Ramos (cell line): ENCODE measurements around the gene NUDT19.
"Not testable (repeated sequence)": the region's sequence is repeated elsewhere in the genome, so short reads cannot be mapped to it uniquely, and the experiment has no call there.

Experiments used
- in situ Hi-C: fragments of 300-500 bp; cut with MboI; formaldehyde crosslinking; loops from one replicate; pipeline ENCODE4 v1.14.3; 2022; ENCODE audit warnings: low sequenced_read_pairs; ENCODE audit not compliant: unreplicated experiment

Gene NUDT19

GRCh38 chr19:32674931-32675719, 16.5 kb upstream of the NUDT19 start, which contains the start of gene ANKRD27:
Gene ANKRD27 (minus strand): TSS chr19:32675180. CDS start chr19:32659015, 16,165 bp downstream.
- in situ Hi-C loops: no loop called here

GRCh38 chr19:32675720-32676185, 15.9 kb upstream of the NUDT19 start, which contains the start of gene RGS9BP:
Gene RGS9BP (plus strand): TSS chr19:32675848. CDS start chr19:32676264, 416 bp downstream.
- in situ Hi-C loops: no loop called here

GRCh38 chr19:32676186-32676894, 15.3 kb upstream of the NUDT19 start:
- in situ Hi-C loops: no loop called here

- in situ Hi-C loops: no loop called here
Measured at GRCh38 chr19:32676895-32677359, 14.7 kb upstream of the NUDT19 start.

- in situ Hi-C loops: no loop called here
Measured at GRCh38 chr19:32677657-32678056, 14.0 kb upstream of the NUDT19 start.

- in situ Hi-C loops: no loop called here
Measured at GRCh38 chr19:32680986-32681385, 10.6 kb upstream of the NUDT19 start.

- in situ Hi-C loops: no loop called here
Measured at GRCh38 chr19:32682317-32682716, 9.3 kb upstream of the NUDT19 start.

GRCh38 chr19:32686847-32687475, 4.7 kb upstream of the NUDT19 start:
- in situ Hi-C loops: no loop called here

GRCh38 chr19:32687681-32688080, 3.9 kb upstream of the NUDT19 start:
- in situ Hi-C loops: no loop called here

- in situ Hi-C loops: no loop called here
Measured at GRCh38 chr19:32688311-32688710, 3.3 kb upstream of the NUDT19 start.

GRCh38 chr19:32691952-32692726, 518 bp downstream of the NUDT19 start:
- in situ Hi-C loops: no loop called here

- in situ Hi-C loops: no loop called here
Measured at GRCh38 chr19:32692727-32693061, 1.1 kb downstream of the NUDT19 start.

- in situ Hi-C loops: not testable (repeated sequence)
Measured at GRCh38 chr19:32693151-32694108, 1.8 kb downstream of the NUDT19 start.

- in situ Hi-C loops: not testable (repeated sequence)
Measured at GRCh38 chr19:32694316-32694715, 2.7 kb downstream of the NUDT19 start.

GRCh38 chr19:32694851-32695250, 3.2 kb downstream of the NUDT19 start:
- in situ Hi-C loops: not testable (repeated sequence)

GRCh38 chr19:32695506-32695905, 3.9 kb downstream of the NUDT19 start:
- in situ Hi-C loops: not testable (repeated sequence)

- in situ Hi-C loops: not testable (repeated sequence)
Measured at GRCh38 chr19:32696771-32697170, 5.2 kb downstream of the NUDT19 start.

- in situ Hi-C loops: not testable (repeated sequence)
Measured at GRCh38 chr19:32700129-32700528, 8.5 kb downstream of the NUDT19 start.

- in situ Hi-C loops: no loop called here
Measured at GRCh38 chr19:32702010-32702409, 10.4 kb downstream of the NUDT19 start.
